Liver (tissue), 9 donors: ENCODE data around the gene DNAJC6. TPM values are rescaled to one million over a fixed set of nuclear protein-coding genes. Genes with fewer than 3 reads are reported as not detected.
A peak's percentile ranks its signal among the peaks of the same experiment; 100 is the strongest.

Source experiments
- DNase-seq: peaks from one replicate; pipeline ENCODE4 v3.0.0-alpha.2; 2017; ENCODE audit warnings: low spot score
- H3K27ac ChIP-seq, 2 donors: one replicate each; pipeline ENCODE4 v1.7.0; 2013; ENCODE audit warnings: inconsistent platforms in 2 of 2, low read length in 2 of 2, control low read depth in 1 of 2, low read depth in 1 of 2, mild to moderate bottlenecking in 1 of 2
- H3K27me3 ChIP-seq, 4 donors: one replicate each; pipeline versions ENCODE4 v1.6.1 to v1.7.0; 2013; ENCODE audit warnings: low read length in 3 of 4, inconsistent platforms in 1 of 4, mild to moderate bottlenecking in 1 of 4, moderate library complexity in 1 of 4; ENCODE audit not compliant: control insufficient read depth in 4 of 4, insufficient read depth in 4 of 4
- H3K36me3 ChIP-seq, 4 donors: one replicate each; pipeline versions ENCODE4 v1.6.1 to v1.7.0; 2013; ENCODE audit warnings: low read length in 3 of 4, mild to moderate bottlenecking in 3 of 4, low read depth in 1 of 4, moderate library complexity in 1 of 4; ENCODE audit not compliant: control insufficient read depth in 4 of 4, insufficient read depth in 3 of 4
- H3K4me1 ChIP-seq, 4 donors: one replicate each; pipeline versions ENCODE4 v1.6.1 to v1.7.0; 2013; ENCODE audit warnings: low read length in 3 of 4, mild to moderate bottlenecking in 3 of 4, moderate library complexity in 1 of 4; ENCODE audit not compliant: control insufficient read depth in 4 of 4, insufficient read depth in 4 of 4
- H3K4me3 ChIP-seq, 3 donors: one replicate each; pipeline versions ENCODE4 v1.6.1 to v1.7.0; 2013; ENCODE audit warnings: low read length in 3 of 3, control low read depth in 1 of 3, low read depth in 1 of 3, mild to moderate bottlenecking in 1 of 3
- H3K9ac ChIP-seq, 2 donors: one replicate each; pipeline ENCODE4 v1.7.0; 2013; ENCODE audit warnings: low read length in 2 of 2, mild to moderate bottlenecking in 2 of 2, moderate library complexity in 2 of 2, control low read depth in 1 of 2, low read depth in 1 of 2
- H3K9me3 ChIP-seq, 4 donors: one replicate each; pipeline versions ENCODE4 v1.6.1 to v1.7.0; 2013; ENCODE audit warnings: low read length in 3 of 4; ENCODE audit not compliant: control insufficient read depth in 4 of 4
- ATF3 ChIP-seq: IDR thresholded peaks from 2 replicates; pipeline ENCODE4 v1.6.1; 2016; ENCODE audit warnings: antibody characterized with exemption
- FOXA2 ChIP-seq: IDR thresholded peaks from 2 replicates; pipeline ENCODE4 v1.6.1; 2016; ENCODE audit warnings: antibody characterized with exemption
- GABPA ChIP-seq, 2 donors: IDR thresholded peaks in 1 of 2; conservative IDR thresholded peaks in 1 of 2; 2 replicates each; pipeline ENCODE4 v1.6.1; 2016; ENCODE audit warnings: antibody characterized with exemption in 2 of 2, mild to moderate bottlenecking in 1 of 2, moderate library complexity in 1 of 2
- HNF4G ChIP-seq: IDR thresholded peaks from 2 replicates; pipeline ENCODE4 v1.6.1; 2016; ENCODE audit warnings: antibody characterized with exemption
- JUND ChIP-seq, 2 donors: IDR thresholded peaks; 2 replicates each; pipeline ENCODE4 v1.6.1; 2016; ENCODE audit warnings: antibody characterized with exemption in 2 of 2
- MAX ChIP-seq: IDR thresholded peaks from 2 replicates; pipeline ENCODE4 v1.6.1; 2016; ENCODE audit warnings: antibody characterized with exemption
- NR2F2 ChIP-seq: IDR thresholded peaks from 2 replicates; pipeline ENCODE4 v1.6.1; 2016; ENCODE audit warnings: antibody characterized with exemption
- REST ChIP-seq: IDR thresholded peaks from 2 replicates; pipeline ENCODE4 v1.6.1; 2016; ENCODE audit warnings: antibody characterized with exemption, mild to moderate bottlenecking
- RXRA ChIP-seq, 2 donors: IDR thresholded peaks; 2 replicates each; pipeline ENCODE4 v1.6.1; 2017 to 2018; ENCODE audit warnings: antibody characterized with exemption in 2 of 2, mild to moderate bottlenecking in 1 of 2
- SP1 ChIP-seq: IDR thresholded peaks from 2 replicates; pipeline ENCODE4 v1.6.1; 2018; ENCODE audit warnings: antibody characterized with exemption, mild to moderate bottlenecking
- TAF1 ChIP-seq: conservative IDR thresholded peaks from 2 replicates; pipeline ENCODE4 v1.6.1; 2016; ENCODE audit warnings: antibody characterized with exemption, mild to moderate bottlenecking
- YY1 ChIP-seq: IDR thresholded peaks from 2 replicates; pipeline ENCODE4 v1.6.1; 2016; ENCODE audit warnings: antibody characterized with exemption, mild to moderate bottlenecking
- ZBTB33 ChIP-seq: IDR thresholded peaks from 2 replicates; pipeline ENCODE4 v1.6.1; 2016; ENCODE audit warnings: antibody characterized with exemption
- WGBS: extraction: QIAGEN DNeasy Blood & Tissue Kit; methylation state at CpG from one replicate; pipeline ENCODE4 v1.1.7; 2013; 5-methylcytosine and 5-hydroxymethylcytosine counted together
- polyA plus RNA-seq, 2 donors: library from polyadenylated mRNA; stranded (reverse) in 1 of 2; unstranded in 1 of 2; fragments of 200-250 nt in 1 of 2; fragments of >200 nt in 1 of 2; fragmentation: Nextera tagmentation in 1 of 2; extraction: Ambion mirVana in 1 of 2; gene quantifications; one replicate each; pipeline versions ENCODE4 v1.2.1 to v1.2.3, GENCODE V29; 2013 to 2015
- total RNA-seq, 2 donors: library from RNA; depleted of rRNA; stranded (reverse); fragments of >200 nt; gene quantifications; one replicate each; pipeline ENCODE4 v1.2.3, GENCODE V29; 2014
- donor health status: healthy.
- donor health status: healthy.
- donor health status: healthy.
- donor health status: healthy.
- donor health status: healthy.

Gene DNAJC6
- total and polyA plus RNA-seq, 4 donors, result 0.15 to 35.0 (median 0.30) TPM

GRCh38 chr1:65420590-65421350 is 111.4 kb downstream of the DNAJC6 start, which contains the start of the genes LEPR and LEPROT:
TSS of gene LEPR (plus strand) at chr1:65420668. CDS start at chr1:65565566, 144,898 bp downstream.
TSS of gene LEPROT (plus strand) at chr1:65420668. CDS start at chr1:65420725, 57 bp downstream.
- Histone ChIP-seq H3K4me3 (peak within 1 kb of the TSS; percentile 64 to 87 (median 83)), H3K27ac (peak within 1 kb of the TSS; percentile 86 to 92), H3K4me1 (peaks cover 0 to 19% (median 12%) of the 10 kb centered on the region in 4 donors), H3K27me3 (no peaks in the 10 kb centered on the region), H3K9me3 (no peaks in the 10 kb centered on the region), H3K36me3 (peaks cover 0 to 6% (median 3%) of the 10 kb centered on the region in 4 donors), H3K9ac (peak within 1 kb of the TSS; percentile 69 to 79)
- under 1% methylated on average over 60 of the region's 60 CpGs for WGBS
- TF ChIP-seq ZBTB33 (no peak), NR2F2 (peak; percentile 7), ATF3 (peak; percentile 13), JUND (IDR thresholded peaks at IDR 0.05) (no peak), GABPA (IDR thresholded peaks at IDR 0.05 in 1 of 2, conservative IDR thresholded peaks at IDR 0.05 in 1 of 2) (peak; percentile 36 to 69), FOXA2 (no peak), MAX (no peak), TAF1 (peak; percentile 20), YY1 (peak; percentile 94), REST (peak; percentile 15), HNF4G (no peak), SP1 (no peak)
- DNase-seq, result no peak

- Histone ChIP-seq H3K36me3 (peaks cover 2 to 13% (median 10%) of the 10 kb centered on the region in 4 donors), H3K4me3 (peak overlapping the region; percentile 63 to 87 (median 83)), H3K9me3 (no peaks in the 10 kb centered on the region), H3K4me1 (peaks cover 0 to 19% (median 12%) of the 10 kb centered on the region in 4 donors), H3K27me3 (no peaks in the 10 kb centered on the region), H3K9ac (peak overlapping the region; percentile 69 to 79), H3K27ac (peak overlapping the region; percentile 86 to 92)
- no peak for TF ChIP-seq RXRA (IDR thresholded peaks at IDR 0.05)
- peak; percentile 4 for TF ChIP-seq NR2F2
- DNase-seq, result no peak
- 6% methylated on average over 13 of the region's 13 CpGs for WGBS
Observed at GRCh38 chr1:65421351-65422025, 112.1 kb downstream of the DNAJC6 start.
